ENCODE measurements around the gene ADORA2A. TPM values are rescaled to one million over a fixed set of nuclear protein-coding genes. Genes with fewer than 3 reads are reported as not detected.

ADORA2A gene
- total RNA-seq, 1 experiment from 2014 or later, result 7.6 TPM

DNA sequence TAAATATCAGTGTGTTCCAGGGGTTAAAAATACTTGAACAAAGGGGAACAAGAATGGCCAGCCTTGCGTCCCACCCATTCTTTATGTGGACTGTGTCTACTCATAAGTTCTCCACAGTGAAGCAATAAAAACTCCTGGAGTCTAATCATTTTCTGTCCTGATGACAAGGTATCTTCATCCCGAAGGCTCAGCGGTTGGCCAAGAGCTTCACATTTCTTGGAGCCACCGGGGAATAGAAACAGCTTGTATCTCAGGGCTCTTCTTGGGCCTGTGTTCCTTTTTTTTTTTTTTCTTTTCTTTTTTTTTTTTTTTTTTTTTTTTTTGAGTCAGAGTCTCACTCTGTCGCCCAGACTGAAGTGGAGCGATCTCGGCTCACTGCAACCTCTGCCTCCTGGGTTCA lies 36.8 kb upstream of the ADORA2A start (continued):
- TF ChIP-seq, protein P1, sequence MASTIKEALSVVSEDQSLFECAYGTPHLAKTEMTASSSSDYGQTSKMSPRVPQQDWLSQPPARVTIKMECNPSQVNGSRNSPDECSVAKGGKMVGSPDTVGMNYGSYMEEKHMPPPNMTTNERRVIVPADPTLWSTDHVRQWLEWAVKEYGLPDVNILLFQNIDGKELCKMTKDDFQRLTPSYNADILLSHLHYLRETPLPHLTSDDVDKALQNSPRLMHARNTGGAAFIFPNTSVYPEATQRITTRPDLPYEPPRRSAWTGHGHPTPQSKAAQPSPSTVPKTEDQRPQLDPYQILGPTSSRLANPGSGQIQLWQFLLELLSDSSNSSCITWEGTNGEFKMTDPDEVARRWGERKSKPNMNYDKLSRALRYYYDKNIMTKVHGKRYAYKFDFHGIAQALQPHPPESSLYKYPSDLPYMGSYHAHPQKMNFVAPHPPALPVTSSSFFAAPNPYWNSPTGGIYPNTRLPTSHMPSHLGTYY (CRISPR knock-in tag; IDR thresholded peaks at IDR 0.05), result no peak
- TF ChIP-seq, protein P2, sequence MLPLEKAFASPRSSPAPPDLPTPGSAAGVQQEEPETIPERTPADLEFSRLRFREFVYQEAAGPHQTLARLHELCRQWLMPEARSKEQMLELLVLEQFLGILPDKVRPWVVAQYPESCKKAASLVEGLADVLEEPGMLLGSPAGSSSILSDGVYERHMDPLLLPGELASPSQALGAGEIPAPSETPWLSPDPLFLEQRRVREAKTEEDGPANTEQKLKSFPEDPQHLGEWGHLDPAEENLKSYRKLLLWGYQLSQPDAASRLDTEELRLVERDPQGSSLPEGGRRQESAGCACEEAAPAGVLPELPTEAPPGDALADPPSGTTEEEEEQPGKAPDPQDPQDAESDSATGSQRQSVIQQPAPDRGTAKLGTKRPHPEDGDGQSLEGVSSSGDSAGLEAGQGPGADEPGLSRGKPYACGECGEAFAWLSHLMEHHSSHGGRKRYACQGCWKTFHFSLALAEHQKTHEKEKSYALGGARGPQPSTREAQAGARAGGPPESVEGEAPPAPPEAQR (CRISPR knock-in tag; IDR thresholded peaks at IDR 0.05), result no peak
- no peak for TF ChIP-seq ELF4 (CRISPR knock-in tag; IDR thresholded peaks at IDR 0.05; ENCODE audit: low read depth)
- TF ChIP-seq FOXJ3 (CRISPR knock-in tag; IDR thresholded peaks at IDR 0.05; ENCODE audit: borderline replicate concordance), result no peak
- TF ChIP-seq, protein P3, sequence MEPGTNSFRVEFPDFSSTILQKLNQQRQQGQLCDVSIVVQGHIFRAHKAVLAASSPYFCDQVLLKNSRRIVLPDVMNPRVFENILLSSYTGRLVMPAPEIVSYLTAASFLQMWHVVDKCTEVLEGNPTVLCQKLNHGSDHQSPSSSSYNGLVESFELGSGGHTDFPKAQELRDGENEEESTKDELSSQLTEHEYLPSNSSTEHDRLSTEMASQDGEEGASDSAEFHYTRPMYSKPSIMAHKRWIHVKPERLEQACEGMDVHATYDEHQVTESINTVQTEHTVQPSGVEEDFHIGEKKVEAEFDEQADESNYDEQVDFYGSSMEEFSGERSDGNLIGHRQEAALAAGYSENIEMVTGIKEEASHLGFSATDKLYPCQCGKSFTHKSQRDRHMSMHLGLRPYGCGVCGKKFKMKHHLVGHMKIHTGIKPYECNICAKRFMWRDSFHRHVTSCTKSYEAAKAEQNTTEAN (CRISPR knock-in tag; IDR thresholded peaks at IDR 0.05), result no peak
- no peak for TF ChIP-seq NFATC4 (CRISPR knock-in tag; IDR thresholded peaks at IDR 0.05)
- TF ChIP-seq ZNF416 (CRISPR knock-in tag; IDR thresholded peaks at IDR 0.05), result no peak
- no peak for TF ChIP-seq RORB (CRISPR knock-in tag; IDR thresholded peaks at IDR 0.05)
- TF ChIP-seq CBFB (CRISPR knock-in tag; IDR thresholded peaks at IDR 0.05; ENCODE audit: low read depth), result no peak
- no peak for TF ChIP-seq ZNF317 (CRISPR knock-in tag; IDR thresholded peaks at IDR 0.05; ENCODE audit: borderline replicate concordance, low read depth)
- TF ChIP-seq, protein P4, sequence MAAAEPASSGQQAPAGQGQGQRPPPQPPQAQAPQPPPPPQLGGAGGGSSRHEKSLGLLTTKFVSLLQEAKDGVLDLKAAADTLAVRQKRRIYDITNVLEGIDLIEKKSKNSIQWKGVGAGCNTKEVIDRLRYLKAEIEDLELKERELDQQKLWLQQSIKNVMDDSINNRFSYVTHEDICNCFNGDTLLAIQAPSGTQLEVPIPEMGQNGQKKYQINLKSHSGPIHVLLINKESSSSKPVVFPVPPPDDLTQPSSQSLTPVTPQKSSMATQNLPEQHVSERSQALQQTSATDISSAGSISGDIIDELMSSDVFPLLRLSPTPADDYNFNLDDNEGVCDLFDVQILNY (CRISPR knock-in tag; IDR thresholded peaks at IDR 0.05), result no peak
- no peak for TF ChIP-seq CREM (CRISPR knock-in tag; IDR thresholded peaks at IDR 0.05)
- no peak for TF ChIP-seq ETV6 (CRISPR knock-in tag; IDR thresholded peaks at IDR 0.05)

DNA sequence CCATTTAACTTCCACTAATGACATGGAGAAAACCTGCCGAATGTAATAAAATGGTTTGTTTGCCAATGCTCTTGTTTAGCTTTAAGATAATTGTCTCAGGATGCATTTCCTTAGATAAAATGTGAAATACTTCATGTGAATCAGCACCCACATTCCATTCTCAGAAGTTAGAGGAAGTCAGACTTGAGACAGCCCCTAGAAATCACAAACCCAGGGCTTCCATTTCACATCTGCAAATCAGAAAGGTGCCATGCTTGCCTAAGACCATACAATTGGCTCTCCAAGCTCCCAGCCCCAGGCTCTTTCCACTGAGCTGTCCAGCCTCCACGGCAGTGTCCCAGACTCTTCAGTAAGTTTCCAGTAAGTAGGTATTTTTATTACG lies 35.6 kb upstream of the ADORA2A start:
- ChIA-PET POLR2A (no interaction called here), CTCF (interaction anchor here (1.0 kb wide), 1 partner anchor 32 kb away, joined by 3 read pairs; no protein-coding TSS in a partner anchor)
- no peaks in the 10 kb centered on the region for H3K27me3 Mint-ChIP-seq (ENCODE audit: low read depth)
- no peak for DNase-seq (ENCODE audit: low spot score)
- no peak overlapping the region for H3K27ac Mint-ChIP-seq
- H3K36me3 Mint-ChIP-seq, result peaks cover 16% of the 10 kb centered on the region
- H3K4me1 Mint-ChIP-seq, result 0 out of 2 replicates have a peak, but pooled peaks cover 2% of the 10 kb centered on the region
- no peak overlapping the region for H3K4me3 Mint-ChIP-seq
- ATAC-seq, result no peak
- no peaks in the 10 kb centered on the region for H3K9me3 Mint-ChIP-seq
- no peak for TF ChIP-seq ZBTB21 (CRISPR knock-in tag; IDR thresholded peaks at IDR 0.05; ENCODE audit: borderline replicate concordance)
- TF ChIP-seq, protein P5, sequence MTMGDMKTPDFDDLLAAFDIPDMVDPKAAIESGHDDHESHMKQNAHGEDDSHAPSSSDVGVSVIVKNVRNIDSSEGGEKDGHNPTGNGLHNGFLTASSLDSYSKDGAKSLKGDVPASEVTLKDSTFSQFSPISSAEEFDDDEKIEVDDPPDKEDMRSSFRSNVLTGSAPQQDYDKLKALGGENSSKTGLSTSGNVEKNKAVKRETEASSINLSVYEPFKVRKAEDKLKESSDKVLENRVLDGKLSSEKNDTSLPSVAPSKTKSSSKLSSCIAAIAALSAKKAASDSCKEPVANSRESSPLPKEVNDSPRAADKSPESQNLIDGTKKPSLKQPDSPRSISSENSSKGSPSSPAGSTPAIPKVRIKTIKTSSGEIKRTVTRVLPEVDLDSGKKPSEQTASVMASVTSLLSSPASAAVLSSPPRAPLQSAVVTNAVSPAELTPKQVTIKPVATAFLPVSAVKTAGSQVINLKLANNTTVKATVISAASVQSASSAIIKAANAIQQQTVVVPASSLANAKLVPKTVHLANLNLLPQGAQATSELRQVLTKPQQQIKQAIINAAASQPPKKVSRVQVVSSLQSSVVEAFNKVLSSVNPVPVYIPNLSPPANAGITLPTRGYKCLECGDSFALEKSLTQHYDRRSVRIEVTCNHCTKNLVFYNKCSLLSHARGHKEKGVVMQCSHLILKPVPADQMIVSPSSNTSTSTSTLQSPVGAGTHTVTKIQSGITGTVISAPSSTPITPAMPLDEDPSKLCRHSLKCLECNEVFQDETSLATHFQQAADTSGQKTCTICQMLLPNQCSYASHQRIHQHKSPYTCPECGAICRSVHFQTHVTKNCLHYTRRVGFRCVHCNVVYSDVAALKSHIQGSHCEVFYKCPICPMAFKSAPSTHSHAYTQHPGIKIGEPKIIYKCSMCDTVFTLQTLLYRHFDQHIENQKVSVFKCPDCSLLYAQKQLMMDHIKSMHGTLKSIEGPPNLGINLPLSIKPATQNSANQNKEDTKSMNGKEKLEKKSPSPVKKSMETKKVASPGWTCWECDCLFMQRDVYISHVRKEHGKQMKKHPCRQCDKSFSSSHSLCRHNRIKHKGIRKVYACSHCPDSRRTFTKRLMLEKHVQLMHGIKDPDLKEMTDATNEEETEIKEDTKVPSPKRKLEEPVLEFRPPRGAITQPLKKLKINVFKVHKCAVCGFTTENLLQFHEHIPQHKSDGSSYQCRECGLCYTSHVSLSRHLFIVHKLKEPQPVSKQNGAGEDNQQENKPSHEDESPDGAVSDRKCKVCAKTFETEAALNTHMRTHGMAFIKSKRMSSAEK (CRISPR knock-in tag; IDR thresholded peaks at IDR 0.05; ENCODE audit: borderline replicate concordance), result no peak
- TF ChIP-seq, protein P6, sequence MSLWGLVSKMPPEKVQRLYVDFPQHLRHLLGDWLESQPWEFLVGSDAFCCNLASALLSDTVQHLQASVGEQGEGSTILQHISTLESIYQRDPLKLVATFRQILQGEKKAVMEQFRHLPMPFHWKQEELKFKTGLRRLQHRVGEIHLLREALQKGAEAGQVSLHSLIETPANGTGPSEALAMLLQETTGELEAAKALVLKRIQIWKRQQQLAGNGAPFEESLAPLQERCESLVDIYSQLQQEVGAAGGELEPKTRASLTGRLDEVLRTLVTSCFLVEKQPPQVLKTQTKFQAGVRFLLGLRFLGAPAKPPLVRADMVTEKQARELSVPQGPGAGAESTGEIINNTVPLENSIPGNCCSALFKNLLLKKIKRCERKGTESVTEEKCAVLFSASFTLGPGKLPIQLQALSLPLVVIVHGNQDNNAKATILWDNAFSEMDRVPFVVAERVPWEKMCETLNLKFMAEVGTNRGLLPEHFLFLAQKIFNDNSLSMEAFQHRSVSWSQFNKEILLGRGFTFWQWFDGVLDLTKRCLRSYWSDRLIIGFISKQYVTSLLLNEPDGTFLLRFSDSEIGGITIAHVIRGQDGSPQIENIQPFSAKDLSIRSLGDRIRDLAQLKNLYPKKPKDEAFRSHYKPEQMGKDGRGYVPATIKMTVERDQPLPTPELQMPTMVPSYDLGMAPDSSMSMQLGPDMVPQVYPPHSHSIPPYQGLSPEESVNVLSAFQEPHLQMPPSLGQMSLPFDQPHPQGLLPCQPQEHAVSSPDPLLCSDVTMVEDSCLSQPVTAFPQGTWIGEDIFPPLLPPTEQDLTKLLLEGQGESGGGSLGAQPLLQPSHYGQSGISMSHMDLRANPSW (CRISPR knock-in tag; conservative IDR thresholded peaks at IDR 0.05; ENCODE audit: low read depth), result no peak
- no peak for TF ChIP-seq TEAD1 (CRISPR knock-in tag; IDR thresholded peaks at IDR 0.05)
- no peak for TF ChIP-seq CREM (CRISPR knock-in tag; IDR thresholded peaks at IDR 0.05)
- TF ChIP-seq, protein P7, sequence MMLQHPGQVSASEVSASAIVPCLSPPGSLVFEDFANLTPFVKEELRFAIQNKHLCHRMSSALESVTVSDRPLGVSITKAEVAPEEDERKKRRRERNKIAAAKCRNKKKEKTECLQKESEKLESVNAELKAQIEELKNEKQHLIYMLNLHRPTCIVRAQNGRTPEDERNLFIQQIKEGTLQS (CRISPR knock-in tag; conservative IDR thresholded peaks at IDR 0.05), result no peak
- no peak for TF ChIP-seq ZNF317 (CRISPR knock-in tag; IDR thresholded peaks at IDR 0.05; ENCODE audit: borderline replicate concordance, low read depth)
- TF ChIP-seq NR3C1 (CRISPR knock-in tag; conservative IDR thresholded peaks at IDR 0.05; ENCODE audit: low read depth), result no peak
- no peak for TF ChIP-seq FOXK1 (CRISPR knock-in tag; IDR thresholded peaks at IDR 0.05)
- TF ChIP-seq, protein P8, sequence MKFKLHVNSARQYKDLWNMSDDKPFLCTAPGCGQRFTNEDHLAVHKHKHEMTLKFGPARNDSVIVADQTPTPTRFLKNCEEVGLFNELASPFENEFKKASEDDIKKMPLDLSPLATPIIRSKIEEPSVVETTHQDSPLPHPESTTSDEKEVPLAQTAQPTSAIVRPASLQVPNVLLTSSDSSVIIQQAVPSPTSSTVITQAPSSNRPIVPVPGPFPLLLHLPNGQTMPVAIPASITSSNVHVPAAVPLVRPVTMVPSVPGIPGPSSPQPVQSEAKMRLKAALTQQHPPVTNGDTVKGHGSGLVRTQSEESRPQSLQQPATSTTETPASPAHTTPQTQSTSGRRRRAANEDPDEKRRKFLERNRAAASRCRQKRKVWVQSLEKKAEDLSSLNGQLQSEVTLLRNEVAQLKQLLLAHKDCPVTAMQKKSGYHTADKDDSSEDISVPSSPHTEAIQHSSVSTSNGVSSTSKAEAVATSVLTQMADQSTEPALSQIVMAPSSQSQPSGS (CRISPR knock-in tag; IDR thresholded peaks at IDR 0.05; ENCODE audit: borderline replicate concordance, low read depth), result no peak
- TF ChIP-seq, protein P9, sequence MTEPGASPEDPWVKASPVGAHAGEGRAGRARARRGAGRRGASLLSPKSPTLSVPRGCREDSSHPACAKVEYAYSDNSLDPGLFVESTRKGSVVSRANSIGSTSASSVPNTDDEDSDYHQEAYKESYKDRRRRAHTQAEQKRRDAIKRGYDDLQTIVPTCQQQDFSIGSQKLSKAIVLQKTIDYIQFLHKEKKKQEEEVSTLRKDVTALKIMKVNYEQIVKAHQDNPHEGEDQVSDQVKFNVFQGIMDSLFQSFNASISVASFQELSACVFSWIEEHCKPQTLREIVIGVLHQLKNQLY (CRISPR knock-in tag; IDR thresholded peaks at IDR 0.05), result no peak

Measured in WTC11 (cell line).